NCI-H226 (cell line): Measurements from ENCODE around the gene GMPPA.

ENCODE experiments used
- DNase-seq: peaks from one replicate; pipeline ENCODE4 v3.0.0-alpha.2; 2015

The GMPPA gene

DNA sequence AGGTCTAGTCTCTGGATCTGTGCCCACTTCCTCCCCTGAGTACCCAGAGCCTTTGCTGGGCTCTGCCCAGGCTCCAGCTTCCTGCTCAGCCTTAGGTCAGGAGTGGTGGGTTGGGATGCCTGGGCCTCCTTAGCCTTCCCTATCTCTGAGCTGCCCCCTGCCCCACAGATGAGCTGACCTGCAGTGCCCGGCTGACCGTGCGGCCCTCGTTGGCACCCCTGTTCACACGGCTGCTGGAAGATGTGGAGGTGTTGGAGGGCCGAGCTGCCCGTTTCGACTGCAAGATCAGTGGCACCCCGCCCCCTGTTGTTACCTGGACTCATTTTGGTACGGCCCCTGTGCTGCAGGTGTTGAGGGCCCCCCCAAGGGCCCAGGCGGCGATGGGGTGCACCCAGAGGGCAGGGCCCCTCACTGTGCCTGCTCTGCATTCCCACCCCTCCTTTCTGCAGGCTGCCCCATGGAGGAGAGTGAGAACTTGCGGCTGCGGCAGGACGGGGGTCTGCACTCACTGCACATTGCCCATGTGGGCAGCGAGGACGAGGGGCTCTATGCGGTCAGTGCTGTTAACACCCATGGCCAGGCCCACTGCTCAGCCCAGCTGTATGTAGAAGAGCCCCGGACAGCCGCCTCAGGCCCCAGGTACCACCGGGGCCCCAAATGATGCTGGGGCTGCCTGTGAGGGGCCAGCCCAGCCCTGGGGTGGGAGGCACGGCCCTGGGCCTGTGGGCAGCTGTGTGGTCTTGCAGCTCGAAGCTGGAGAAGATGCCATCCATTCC is 30.1 kb upstream of the GMPPA start:
- DNase-seq, result no peak

DNA sequence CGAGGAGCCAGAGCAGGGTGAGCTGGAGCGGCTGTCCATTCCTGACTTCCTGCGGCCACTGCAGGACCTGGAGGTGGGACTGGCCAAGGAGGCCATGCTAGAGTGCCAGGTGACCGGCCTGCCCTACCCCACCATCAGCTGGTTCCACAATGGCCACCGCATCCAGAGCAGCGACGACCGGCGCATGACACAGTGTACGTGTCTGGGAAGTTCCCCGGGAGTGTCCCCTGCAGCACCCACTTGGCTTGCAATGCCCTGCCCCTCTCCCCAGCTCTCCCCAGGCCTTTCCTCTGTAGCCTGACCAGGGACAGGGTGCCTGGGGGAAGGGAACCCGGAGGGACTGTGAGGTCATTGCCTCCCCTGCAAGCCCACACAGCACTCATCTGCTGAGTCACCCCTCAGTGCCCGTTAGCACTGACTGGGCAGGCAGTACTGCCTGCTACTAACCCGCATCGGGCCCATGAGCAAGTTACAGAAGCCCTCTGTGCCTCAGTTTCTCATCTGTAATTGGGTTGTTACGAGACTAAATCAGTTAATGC is 29.4 kb upstream of the GMPPA start:
- peak; percentile 71 for DNase-seq

DNA sequence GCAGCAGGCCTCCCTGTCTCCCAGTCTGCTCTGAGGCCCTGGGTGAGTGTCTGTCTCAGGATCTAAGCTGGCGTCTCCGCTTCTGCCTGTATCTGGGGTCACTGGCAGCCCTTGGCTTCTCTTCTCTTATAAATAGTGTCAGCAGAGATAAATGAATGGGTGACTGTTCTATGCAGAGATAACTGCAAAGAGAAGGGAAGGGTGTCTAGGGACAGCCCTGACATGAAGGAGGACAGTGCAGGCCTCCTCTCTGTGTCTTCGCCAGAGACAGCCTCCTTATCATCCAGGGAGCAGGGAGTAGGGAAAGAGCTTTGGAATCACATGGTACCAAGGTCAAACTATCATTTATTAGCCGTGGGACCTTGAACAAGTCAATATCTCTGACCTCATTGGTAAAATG is 28.3 kb upstream of the GMPPA start:
- DNase-seq, result no peak

DNA sequence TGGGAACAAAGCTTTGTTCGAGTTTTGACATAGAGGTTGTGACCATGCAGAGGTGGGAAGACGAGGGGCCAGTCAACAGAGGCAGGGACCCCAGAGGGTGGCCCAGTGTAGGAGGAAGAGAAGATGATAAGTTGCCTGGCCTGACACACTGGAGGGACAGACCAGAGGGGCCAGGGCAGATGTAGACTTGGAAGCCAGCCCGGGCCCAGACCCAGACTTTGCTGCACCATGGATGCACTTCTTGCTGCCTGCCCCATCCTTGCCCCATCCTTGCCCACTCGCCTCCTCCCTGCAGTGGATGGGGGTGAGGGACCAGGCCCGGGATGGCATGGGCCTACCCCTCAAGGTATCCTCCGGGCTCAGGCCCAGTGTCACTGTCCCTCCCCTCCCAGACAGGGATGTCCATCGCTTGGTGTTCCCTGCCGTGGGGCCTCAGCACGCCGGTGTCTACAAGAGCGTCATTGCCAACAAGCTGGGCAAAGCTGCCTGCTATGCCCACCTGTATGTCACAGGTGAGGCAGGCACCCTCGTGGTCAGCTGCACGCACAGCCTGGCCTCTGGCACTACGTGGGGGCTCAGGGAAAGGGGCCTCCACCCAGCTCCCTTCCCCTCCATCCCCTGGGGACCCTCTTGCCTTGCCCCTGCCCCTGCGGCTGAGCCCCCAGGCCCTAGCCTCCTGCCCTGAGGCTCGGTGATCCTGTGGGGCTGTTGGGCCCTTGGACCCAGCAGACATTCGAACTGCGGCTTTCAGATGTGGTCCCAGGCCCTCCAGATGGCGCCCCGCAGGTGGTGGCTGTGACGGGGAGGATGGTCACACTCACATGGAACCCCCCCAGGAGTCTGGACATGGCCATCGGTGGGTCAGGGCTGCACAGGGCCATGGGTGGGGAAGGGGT is 27.0 kb upstream of the GMPPA start:
- DNase-seq, result no peak

DNA sequence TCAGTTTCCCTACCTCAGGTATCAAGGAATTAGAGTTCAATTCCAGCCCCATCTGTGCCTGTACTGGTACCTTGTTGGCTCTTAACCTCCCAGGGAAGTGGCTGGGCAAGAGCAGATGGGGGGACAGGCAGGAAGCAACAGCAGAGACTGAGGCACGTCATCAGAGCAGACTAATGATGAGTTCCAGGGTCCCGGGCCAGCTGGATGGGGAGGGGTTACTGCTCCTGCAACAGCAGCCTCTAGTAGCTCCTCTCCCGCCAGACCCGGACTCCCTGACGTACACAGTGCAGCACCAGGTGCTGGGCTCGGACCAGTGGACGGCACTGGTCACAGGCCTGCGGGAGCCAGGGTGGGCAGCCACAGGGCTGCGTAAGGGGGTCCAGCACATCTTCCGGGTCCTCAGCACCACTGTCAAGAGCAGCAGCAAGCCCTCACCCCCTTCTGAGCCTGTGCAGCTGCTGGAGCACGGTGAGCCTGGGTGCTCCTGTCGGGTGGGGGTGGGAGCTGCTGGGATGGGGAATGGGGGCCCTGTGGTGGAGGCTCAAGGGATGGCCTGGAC is 26.0 kb upstream of the GMPPA start:
- DNase-seq, result no peak

DNA sequence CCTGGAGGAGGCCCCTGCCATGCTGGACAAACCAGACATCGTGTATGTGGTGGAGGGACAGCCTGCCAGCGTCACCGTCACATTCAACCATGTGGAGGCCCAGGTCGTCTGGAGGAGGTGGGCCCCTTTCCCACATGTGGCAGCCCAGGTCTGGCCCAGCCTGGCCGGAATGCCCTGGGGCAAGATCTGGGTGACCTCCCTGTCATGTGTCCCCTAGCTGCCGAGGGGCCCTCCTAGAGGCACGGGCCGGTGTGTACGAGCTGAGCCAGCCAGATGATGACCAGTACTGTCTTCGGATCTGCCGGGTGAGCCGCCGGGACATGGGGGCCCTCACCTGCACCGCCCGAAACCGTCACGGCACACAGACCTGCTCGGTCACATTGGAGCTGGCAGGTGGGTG is 25.2 kb upstream of the GMPPA start:
- no peak for DNase-seq

DNA sequence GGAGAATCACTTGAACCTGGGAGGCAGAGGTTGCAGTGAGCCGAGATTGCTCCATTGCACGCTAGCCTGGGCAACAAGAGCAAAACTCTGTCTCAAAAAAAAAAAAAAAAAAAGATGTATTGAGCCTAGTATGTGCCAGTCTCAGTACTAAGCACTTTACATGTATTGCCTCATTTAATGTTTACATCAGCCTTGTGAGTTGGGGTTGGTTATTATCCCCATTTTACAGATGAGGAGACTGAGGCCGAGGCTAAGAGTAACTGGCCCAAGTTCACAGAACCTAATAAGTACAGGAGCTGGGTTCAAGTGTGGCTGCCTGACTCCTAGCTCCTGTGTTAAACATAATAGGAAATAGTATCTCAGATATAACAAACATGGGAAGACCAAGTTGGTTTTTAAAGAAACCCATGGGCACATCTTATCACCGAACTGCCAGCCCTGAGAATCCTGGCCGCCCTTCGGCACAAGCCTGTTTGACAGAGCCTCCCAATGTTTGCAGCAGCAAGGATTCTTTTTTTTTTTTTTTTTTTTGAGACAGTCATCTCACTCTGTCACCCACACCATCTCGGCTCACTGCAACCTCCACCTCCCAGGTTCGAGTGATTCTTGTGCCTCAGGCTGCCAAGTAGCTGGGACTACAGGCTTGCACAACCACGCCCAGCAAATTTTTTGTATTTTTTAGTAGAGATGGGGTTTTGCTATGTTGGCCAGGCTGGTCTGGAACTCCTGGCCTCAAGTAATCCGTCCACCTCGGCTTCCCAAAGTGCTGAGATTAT is 24.2 kb upstream of the GMPPA start:
- DNase-seq, result no peak

DNA sequence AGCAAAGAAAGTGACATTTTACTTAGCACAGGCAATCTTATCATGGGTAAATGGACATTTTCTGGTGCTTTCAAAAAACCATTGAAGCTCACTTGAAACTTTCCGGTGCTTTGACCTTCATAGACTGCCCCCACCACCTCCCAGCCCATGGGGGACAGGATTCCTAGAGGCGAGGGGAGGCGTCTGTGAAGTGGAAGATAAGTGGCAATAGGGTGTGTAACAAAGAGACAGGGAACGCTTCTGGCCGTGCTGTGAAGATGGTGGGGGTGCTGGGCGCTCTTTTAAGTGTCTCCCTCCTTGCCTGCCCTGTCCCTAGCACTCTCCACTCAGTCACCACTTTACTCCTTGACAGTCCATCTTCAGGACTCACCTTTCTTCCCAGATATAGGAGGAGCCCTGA is 23.4 kb upstream of the GMPPA start:
- DNase-seq, result no peak

DNA sequence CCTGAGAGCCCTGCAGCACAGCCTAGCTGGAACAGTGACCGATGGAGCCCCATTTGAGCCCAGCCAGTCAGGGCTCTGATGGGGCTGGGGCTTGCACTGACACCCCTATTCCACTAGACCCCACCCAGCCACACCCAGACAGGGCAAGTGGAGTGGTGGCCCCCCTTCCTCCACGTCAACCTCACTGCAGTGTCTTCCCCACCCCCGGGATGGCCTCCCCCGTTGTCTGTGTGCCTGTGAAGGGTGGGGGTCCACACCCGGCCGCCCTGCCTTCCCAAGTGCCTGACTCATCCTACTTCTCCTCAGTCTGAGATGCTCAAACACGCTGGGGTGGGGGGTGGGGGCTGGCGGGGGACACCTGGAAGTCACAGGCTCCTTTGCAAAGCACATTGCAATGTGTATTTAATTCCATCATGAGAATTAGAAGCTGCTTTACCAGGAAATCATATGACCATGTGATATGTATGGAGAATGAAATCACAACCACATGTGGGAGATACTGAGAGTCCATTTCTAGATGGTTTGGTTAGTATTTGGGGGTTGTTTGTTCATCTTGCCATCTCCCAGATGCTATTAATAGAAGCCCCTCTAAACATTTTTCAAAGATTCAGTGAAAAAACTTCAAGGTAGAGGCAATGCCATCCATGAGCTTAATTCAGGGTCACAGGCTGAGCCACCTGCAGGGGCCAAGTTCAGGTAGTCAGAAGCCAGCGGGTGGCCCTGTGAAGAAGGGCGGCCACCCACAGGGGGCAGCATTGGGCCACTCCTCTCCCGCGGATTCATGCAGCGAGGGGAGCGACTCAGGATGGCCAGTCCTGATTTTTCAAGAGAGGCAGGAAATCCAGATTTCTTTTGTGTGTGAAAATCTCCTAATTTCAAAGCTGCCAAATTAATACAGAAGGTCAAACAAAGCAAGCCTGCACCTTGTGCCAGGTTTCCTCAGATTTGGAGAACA is 22.7 kb upstream of the GMPPA start:
- DNase-seq, result no peak

DNA sequence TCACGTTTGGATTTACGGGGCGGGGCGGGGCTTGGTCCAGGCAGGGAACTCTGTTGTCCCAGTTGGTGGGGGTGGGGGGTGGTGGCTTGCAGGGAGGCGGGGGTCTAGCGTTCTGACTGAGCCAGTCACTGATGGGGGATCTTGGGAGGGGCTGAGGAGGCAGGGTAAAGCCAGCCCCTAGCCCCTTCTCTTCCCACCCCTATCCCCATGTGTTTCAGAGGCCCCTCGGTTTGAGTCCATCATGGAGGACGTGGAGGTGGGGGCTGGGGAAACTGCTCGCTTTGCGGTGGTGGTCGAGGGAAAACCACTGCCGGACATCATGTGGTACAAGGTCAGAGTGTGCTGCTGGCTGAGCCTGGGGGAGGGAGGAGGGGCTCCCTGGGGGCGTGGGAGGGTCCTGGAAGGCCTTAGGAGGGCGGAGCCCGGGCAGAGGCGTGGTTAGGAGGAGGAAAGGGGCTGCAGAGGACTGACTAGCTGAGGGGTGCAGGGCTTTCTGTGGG is 22.0 kb upstream of the GMPPA start:
- DNase-seq, result no peak

DNA sequence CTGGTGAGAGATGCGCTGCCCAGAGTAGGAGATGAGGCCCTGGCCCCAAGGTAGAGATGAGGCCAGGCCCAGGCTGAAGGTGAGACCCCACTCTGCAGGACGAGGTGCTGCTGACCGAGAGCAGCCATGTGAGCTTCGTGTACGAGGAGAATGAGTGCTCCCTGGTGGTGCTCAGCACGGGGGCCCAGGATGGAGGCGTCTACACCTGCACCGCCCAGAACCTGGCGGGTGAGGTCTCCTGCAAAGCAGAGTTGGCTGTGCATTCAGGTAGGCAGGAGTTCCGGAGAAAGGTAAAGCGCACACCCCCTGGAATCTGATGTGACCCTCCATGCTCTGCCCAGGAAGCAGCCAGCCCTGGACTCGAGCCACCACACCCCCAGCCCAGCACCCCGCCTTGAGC is 21.5 kb upstream of the GMPPA start:
- DNase-seq, result no peak

DNA sequence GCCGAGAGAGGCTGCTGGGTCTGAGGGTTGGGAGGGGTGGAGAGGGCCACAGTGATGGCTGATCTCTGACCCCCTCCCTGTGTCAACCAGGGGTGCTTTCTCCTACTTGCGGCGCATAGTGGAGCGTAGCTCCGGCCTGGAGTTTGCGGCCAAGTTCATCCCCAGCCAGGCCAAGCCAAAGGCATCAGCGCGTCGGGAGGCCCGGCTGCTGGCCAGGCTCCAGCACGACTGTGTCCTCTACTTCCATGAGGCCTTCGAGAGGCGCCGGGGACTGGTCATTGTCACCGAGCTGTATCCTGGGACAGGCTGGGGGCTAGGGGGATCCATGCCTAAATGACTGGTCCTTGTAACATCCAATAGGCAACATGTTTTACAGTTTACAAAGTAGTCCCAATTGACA is 20.9 kb upstream of the GMPPA start:
- no peak for DNase-seq

DNA sequence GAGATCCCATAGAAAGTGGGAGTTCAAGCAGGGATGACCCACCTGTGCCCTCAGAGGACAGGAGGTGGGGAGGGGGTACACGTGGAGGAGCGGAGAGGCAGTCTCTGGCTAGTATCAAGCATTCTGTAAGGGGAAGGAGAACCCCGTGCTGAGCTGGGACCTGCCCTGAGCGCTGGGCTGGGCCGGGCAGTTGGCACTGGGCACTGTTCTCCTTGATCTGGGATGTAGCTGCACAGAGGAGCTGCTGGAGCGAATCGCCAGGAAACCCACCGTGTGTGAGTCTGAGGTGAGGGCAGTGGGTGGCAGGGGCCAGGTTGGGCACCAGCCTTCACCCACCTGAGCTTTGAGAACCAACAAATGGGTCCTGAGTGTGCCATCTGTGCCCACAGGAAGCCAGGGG is 19.8 kb upstream of the GMPPA start:
- no peak for DNase-seq

DNA sequence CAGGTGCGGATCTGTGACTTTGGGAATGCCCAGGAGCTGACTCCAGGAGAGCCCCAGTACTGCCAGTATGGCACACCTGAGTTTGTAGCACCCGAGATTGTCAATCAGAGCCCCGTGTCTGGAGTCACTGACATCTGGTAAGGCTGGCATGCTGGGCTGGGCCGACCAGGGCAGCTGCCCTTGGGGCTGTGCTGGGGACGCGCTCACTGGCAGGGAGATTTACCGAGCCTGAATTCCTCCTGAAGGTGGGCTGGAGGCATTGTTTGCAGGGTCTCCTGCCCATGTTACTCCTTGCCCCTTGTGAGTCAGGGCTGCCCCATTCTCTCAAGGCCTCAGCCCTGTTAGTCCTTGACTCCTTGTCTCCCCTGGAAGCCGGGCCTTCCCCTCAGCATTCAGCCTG is 18.7 kb upstream of the GMPPA start:
- DNase-seq, result no peak

DNA sequence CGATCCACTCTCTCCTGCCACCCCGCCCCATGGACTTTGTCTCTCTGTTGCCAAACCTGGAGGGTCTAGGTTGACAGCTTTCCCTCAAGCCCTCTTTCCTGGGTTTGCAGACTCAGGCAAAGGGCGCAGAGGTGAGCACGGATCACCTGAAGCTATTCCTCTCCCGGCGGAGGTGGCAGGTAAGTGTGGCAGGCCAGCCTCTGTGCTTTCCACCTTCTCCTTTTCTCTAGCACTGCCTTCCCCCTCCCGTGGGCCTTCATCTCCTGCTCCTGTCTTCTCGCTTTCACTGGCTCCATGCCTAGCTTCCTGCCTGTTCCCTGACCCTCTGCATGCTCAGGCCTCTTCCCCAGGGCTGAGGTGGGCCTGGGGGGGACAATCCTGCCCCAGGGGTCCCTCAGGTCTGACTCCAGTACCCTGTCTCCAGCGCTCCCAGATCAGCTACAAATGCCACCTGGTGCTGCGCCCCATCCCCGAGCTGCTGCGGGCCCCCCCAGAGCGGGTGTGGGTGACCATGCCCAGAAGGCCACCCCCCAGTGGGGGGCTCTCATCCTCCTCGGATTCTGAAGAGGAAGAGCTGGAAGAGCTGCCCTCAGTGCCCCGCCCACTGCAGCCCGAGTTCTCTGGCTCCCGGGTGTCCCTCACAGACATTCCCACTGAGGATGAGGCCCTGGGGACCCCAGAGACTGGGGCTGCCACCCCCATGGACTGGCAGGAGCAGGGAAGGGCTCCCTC is 15.9 kb upstream of the GMPPA start:
- DNase-seq, result no peak

DNA sequence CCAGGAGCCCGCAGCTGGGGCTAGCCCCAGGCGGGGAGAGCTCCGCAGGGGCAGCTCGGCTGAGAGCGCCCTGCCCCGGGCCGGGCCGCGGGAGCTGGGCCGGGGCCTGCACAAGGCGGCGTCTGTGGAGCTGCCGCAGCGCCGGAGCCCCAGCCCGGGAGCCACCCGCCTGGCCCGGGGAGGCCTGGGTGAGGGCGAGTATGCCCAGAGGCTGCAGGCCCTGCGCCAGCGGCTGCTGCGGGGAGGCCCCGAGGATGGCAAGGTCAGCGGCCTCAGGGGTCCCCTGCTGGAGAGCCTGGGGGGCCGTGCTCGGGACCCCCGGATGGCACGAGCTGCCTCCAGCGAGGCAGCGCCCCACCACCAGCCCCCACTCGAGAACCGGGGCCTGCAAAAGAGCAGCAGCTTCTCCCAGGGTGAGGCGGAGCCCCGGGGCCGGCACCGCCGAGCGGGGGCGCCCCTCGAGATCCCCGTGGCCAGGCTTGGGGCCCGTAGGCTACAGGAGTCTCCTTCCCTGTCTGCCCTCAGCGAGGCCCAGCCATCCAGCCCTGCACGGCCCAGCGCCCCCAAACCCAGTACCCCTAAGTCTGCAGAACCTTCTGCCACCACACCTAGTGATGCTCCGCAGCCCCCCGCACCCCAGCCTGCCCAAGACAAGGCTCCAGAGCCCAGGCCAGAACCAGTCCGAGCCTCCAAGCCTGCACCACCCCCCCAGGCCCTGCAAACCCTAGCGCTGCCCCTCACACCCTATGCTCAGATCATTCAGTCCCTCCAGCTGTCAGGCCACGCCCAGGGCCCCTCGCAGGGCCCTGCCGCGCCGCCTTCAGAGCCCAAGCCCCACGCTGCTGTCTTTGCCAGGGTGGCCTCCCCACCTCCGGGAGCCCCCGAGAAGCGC is 15.0 kb upstream of the GMPPA start:
- no peak for DNase-seq

DNA sequence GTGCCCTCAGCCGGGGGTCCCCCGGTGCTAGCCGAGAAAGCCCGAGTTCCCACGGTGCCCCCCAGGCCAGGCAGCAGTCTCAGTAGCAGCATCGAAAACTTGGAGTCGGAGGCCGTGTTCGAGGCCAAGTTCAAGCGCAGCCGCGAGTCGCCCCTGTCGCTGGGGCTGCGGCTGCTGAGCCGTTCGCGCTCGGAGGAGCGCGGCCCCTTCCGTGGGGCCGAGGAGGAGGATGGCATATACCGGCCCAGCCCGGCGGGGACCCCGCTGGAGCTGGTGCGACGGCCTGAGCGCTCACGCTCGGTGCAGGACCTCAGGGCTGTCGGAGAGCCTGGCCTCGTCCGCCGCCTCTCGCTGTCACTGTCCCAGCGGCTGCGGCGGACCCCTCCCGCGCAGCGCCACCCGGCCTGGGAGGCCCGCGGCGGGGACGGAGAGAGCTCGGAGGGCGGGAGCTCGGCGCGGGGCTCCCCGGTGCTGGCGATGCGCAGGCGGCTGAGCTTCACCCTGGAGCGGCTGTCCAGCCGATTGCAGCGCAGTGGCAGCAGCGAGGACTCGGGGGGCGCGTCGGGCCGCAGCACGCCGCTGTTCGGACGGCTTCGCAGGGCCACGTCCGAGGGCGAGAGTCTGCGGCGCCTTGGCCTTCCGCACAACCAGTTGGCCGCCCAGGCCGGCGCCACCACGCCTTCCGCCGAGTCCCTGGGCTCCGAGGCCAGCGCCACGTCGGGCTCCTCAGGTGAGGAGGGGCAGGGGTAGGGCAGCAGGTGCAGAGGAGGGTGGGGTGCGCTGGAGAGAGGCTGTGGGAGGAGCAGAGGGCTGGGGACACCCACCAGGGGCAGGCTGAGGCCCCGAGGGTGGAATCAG is 14.1 kb upstream of the GMPPA start:
- no peak for DNase-seq

DNA sequence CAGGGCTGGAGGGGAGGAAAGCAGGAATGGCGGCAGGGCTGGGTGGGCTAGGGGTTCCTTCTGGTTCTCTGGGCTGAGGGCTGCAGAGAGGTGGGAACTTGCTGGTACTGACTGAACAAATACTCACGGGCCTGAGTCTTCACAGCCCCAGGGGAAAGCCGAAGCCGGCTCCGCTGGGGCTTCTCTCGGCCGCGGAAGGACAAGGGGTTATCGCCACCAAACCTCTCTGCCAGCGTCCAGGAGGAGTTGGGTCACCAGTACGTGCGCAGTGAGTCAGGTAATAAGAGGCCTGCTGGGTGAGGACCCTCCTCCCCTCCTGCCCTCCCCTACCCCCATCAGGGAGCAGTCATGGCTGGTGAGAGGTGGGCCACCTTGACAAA is 13.5 kb upstream of the GMPPA start:
- DNase-seq, result no peak
